HG03139 (cell line): ENCODE data around the gene DTNB.

Experiments used
- ATAC-seq: cut with Tn5 transposase; IDR thresholded peaks from one replicate; pipeline ENCODE4 v1.9.1; 2021; ENCODE audit not compliant: unreplicated experiment

DTNB gene

GRCh38 chr2:25332571-25332970 lies 340.8 kb downstream of the DTNB start:
- no peak for ATAC-seq

GRCh38 chr2:25331686-25332365 lies 341.6 kb downstream of the DTNB start:
- ATAC-seq = no peak

GRCh38 chr2:25330937-25331336 lies 342.4 kb downstream of the DTNB start:
- ATAC-seq = no peak

- ATAC-seq = no peak
Observed at GRCh38 chr2:25330273-25330672, 343.1 kb downstream of the DTNB start.

- ATAC-seq = no peak
Observed at GRCh38 chr2:25328152-25329085, 345.0 kb downstream of the DTNB start.
